Muscle layer of duodenum (tissue), 2 donors: ENCODE results near the gene TAS2R1.

Experiments
- H3K27ac ChIP-seq: one replicate; pipeline ENCODE4 v1.7.0; 2013; ENCODE audit warnings: mild to moderate bottlenecking, low read length
- H3K27me3 ChIP-seq: one replicate; pipeline ENCODE4 v1.7.0; 2013; ENCODE audit warnings: low read depth, mild to moderate bottlenecking, control low read depth, low read length
- H3K36me3 ChIP-seq, 2 donors: one replicate each; pipeline ENCODE4 v1.7.0; 2013; ENCODE audit warnings: low read length in 2 of 2, control low read depth in 1 of 2, mild to moderate bottlenecking in 1 of 2; ENCODE audit not compliant: insufficient read depth in 2 of 2, control insufficient read depth in 1 of 2
- H3K4me1 ChIP-seq, 2 donors: one replicate each; pipeline ENCODE4 v1.7.0; 2013; ENCODE audit warnings: low read length in 2 of 2, mild to moderate bottlenecking in 2 of 2, control low read depth in 1 of 2, moderate library complexity in 1 of 2; ENCODE audit not compliant: insufficient read depth in 2 of 2, control insufficient read depth in 1 of 2
- H3K4me3 ChIP-seq, 2 donors: one replicate each; pipeline ENCODE4 v1.7.0; 2013; ENCODE audit warnings: low read length in 2 of 2, low read depth in 1 of 2, mild to moderate bottlenecking in 1 of 2
- H3K9me3 ChIP-seq, 2 donors: one replicate each; pipeline ENCODE4 v1.7.0; 2013; ENCODE audit warnings: low read length in 2 of 2, control low read depth in 1 of 2, mild to moderate bottlenecking in 1 of 2; ENCODE audit not compliant: control insufficient read depth in 1 of 2
- donor health status: healthy.

The TAS2R1 gene

DNA sequence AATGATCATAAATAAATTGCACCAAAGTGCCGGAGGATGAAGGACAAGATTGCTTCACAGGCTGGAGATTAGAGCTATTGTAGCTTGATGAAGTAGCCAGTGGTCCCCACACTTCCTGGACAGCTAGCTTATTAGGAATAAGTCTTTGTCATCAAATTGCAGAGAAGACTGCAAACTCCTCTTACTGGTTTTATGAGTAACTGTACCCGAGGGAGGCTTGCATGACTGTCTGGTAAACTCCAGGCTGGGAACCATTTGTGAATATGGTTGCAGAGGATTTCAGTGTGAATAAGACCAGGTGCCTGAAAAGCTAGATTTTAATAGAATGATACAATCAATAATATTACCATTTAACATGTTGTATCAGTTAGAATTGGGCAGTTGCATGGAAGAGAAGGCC lies 47.7 kb downstream of the TAS2R1 start:
- Histone ChIP-seq H3K4me3 (no peak overlapping the region), H3K27ac (no peak overlapping the region), H3K36me3 (no peaks in the 10 kb centered on the region), H3K4me1 (no peaks in the 10 kb centered on the region), H3K9me3 (peaks cover 0 to 5% of the 10 kb centered on the region in 2 donors), H3K27me3 (no peaks in the 10 kb centered on the region)
